GM12892 (cell line): ENCODE measurements around the gene MYLIP.
"Not testable (repeated sequence)": the region's sequence is repeated elsewhere in the genome, so short reads cannot be mapped to it uniquely, and the experiment has no call there.

ENCODE experiments used
- POLR2A ChIP-seq: IDR thresholded peaks from 2 replicates; pipeline ENCODE4 v1.6.1; 2011; ENCODE audit warnings: low read depth, low read length, control low read depth
- POLR2AphosphoS5 ChIP-seq: IDR thresholded peaks from 2 replicates; pipeline ENCODE4 v1.6.1; 2011; ENCODE audit warnings: low read depth, low read length, control low read depth

- not testable (repeated sequence) for TF ChIP-seq POLR2AphosphoS5, POLR2A
Measured at GRCh38 chr6:16176600-16176999, 47.7 kb downstream of the MYLIP start.
